NT2/D1 (cell line): Measurements from ENCODE around the gene EPB41L1.

Experiments used
- DNase-seq: peaks from one replicate; pipeline ENCODE4 v3.0.0-alpha.2; 2011; ENCODE audit warnings: low read depth, low spot score
- H3K27me3 ChIP-seq: 2 replicates; pipeline ENCODE4 v1.6.0; 2011; ENCODE audit warnings: mild to moderate bottlenecking; ENCODE audit not compliant: insufficient read length, insufficient read depth
- H3K36me3 ChIP-seq: 2 replicates; pipeline ENCODE4 v1.6.1; 2011; ENCODE audit warnings: mild to moderate bottlenecking, low read length, mixed read lengths; ENCODE audit not compliant: insufficient read depth, insufficient read length
- H3K4me1 ChIP-seq: 2 replicates; pipeline ENCODE4 v1.5.1; 2011; ENCODE audit not compliant: insufficient read depth, insufficient read length
- H3K4me3 ChIP-seq: 2 replicates; pipeline ENCODE4 v1.5.1; 2011; ENCODE audit warnings: low read depth; ENCODE audit not compliant: insufficient read length
- H3K9ac ChIP-seq: 2 replicates; pipeline ENCODE4 v1.6.0; 2011; ENCODE audit warnings: low read depth; ENCODE audit not compliant: insufficient read length
- H3K9me3 ChIP-seq: 2 replicates; pipeline ENCODE4 v1.5.1; 2011; ENCODE audit warnings: mild to moderate bottlenecking, low read length; ENCODE audit not compliant: insufficient read depth
- SUZ12 ChIP-seq: IDR thresholded peaks from 2 replicates; pipeline ENCODE4 v1.6.1; 2011; ENCODE audit not compliant: insufficient read length, insufficient read depth; ENCODE audit errors: extremely low read depth
- YY1 ChIP-seq: IDR thresholded peaks from 2 replicates; pipeline ENCODE4 v1.6.1; 2011; ENCODE audit not compliant: insufficient read length, insufficient read depth
- ZNF274 ChIP-seq: IDR thresholded peaks from 2 replicates; pipeline ENCODE4 v1.6.1; 2011; ENCODE audit warnings: mild to moderate bottlenecking, low read depth, low read length

Gene EPB41L1

GRCh38 chr20:36197271-36197670 is 42.7 kb downstream of the EPB41L1 start:
- DNase-seq: no peak

GRCh38 chr20:36199345-36200257 is 45.1 kb downstream of the EPB41L1 start:
- Histone ChIP-seq H3K4me3 (no peak overlapping the region), H3K9ac (peak overlapping the region; percentile 24), H3K4me1 (no peaks in the 10 kb centered on the region), H3K27me3 (no peaks in the 10 kb centered on the region), H3K36me3 (peaks cover 43% of the 10 kb centered on the region), H3K9me3 (no peaks in the 10 kb centered on the region)
- peak; percentile 86 for DNase-seq
- TF ChIP-seq ZNF274: no peak
- TF ChIP-seq SUZ12: no peak

More at GRCh38 chr20:36197271-36197670, 42.7 kb downstream of the EPB41L1 start:
- Histone ChIP-seq H3K9ac (no peak overlapping the region), H3K9me3 (no peaks in the 10 kb centered on the region), H3K4me3 (no peak overlapping the region), H3K4me1 (no peaks in the 10 kb centered on the region), H3K36me3 (peaks cover 53% of the 10 kb centered on the region), H3K27me3 (no peaks in the 10 kb centered on the region)
- TF ChIP-seq ZNF274: no peak
- no peak for TF ChIP-seq SUZ12
- no peak for TF ChIP-seq YY1

GRCh38 chr20:36200451-36200850 is 45.9 kb downstream of the EPB41L1 start:
- TF ChIP-seq SUZ12: no peak
- TF ChIP-seq ZNF274: no peak
- no peak for TF ChIP-seq YY1
- H3K27me3 ChIP-seq: no peaks in the 10 kb centered on the region
- no peaks in the 10 kb centered on the region for H3K9me3 ChIP-seq
- DNase-seq: no peak
- no peak overlapping the region for H3K9ac ChIP-seq
- H3K36me3 ChIP-seq: peaks cover 39% of the 10 kb centered on the region
- H3K4me1 ChIP-seq: no peaks in the 10 kb centered on the region
- H3K4me3 ChIP-seq: no peak overlapping the region

GRCh38 chr20:36201198-36201597 is 46.7 kb downstream of the EPB41L1 start:
- Histone ChIP-seq H3K4me3 (no peak overlapping the region), H3K9ac (no peak overlapping the region), H3K27me3 (no peaks in the 10 kb centered on the region), H3K36me3 (peaks cover 43% of the 10 kb centered on the region), H3K9me3 (no peaks in the 10 kb centered on the region), H3K4me1 (no peaks in the 10 kb centered on the region)
- TF ChIP-seq SUZ12 (no peak), ZNF274 (no peak), YY1 (no peak)
- no peak for DNase-seq

- Histone ChIP-seq H3K9me3 (no peaks in the 10 kb centered on the region), H3K9ac (no peak overlapping the region), H3K36me3 (peaks cover 48% of the 10 kb centered on the region), H3K4me3 (no peak overlapping the region), H3K4me1 (no peaks in the 10 kb centered on the region), H3K27me3 (no peaks in the 10 kb centered on the region)
- DNase-seq: peak; percentile 56
- TF ChIP-seq ZNF274 (no peak), YY1 (no peak), SUZ12 (no peak)
These were observed 48.4 kb downstream of the EPB41L1 start for GRCh38 chr20:36202891-36203338.

GRCh38 chr20:36203861-36204260 is 49.3 kb downstream of the EPB41L1 start:
- Histone ChIP-seq H3K9ac (no peak overlapping the region), H3K27me3 (no peaks in the 10 kb centered on the region), H3K4me1 (no peaks in the 10 kb centered on the region), H3K4me3 (no peak overlapping the region), H3K36me3 (peaks cover 41% of the 10 kb centered on the region), H3K9me3 (no peaks in the 10 kb centered on the region)
- DNase-seq: no peak
- TF ChIP-seq ZNF274 (no peak), YY1 (no peak), SUZ12 (no peak)

GRCh38 chr20:36205026-36205425 is 50.5 kb downstream of the EPB41L1 start:
- TF ChIP-seq YY1: no peak
- Histone ChIP-seq H3K4me3 (no peak overlapping the region), H3K27me3 (no peaks in the 10 kb centered on the region), H3K36me3 (peaks cover 49% of the 10 kb centered on the region), H3K4me1 (no peaks in the 10 kb centered on the region), H3K9me3 (no peaks in the 10 kb centered on the region), H3K9ac (no peak overlapping the region)
- no peak for DNase-seq
